SK-MEL-5 (cell line): ENCODE results near the gene PKD2. TPM values are rescaled to one million over a fixed set of nuclear protein-coding genes. Genes with fewer than 3 reads are reported as not detected.

Source experiments
- DNase-seq: peaks from one replicate; pipeline ENCODE4 v3.0.0-alpha.2; 2016; ENCODE audit warnings: low read depth, low spot score
- in situ Hi-C: cut with HindIII; loops from 2 replicates; pipeline ENCODE4 v1.10.0; 2016; ENCODE audit warnings: low sequenced_read_pairs, high pct_unique_total_duplicates, low pct_unique_long_range_greater_than_20kb
- total RNA-seq: library from RNA; depleted of rRNA; stranded (reverse); fragments of >200 nt; shearing (Covaris generic); gene quantifications from 2 replicates; pipeline ENCODE4 v1.2.3, GENCODE V29; 2014

PKD2 gene
- total RNA-seq, 1 experiment from 2014 or later, result 33.0 TPM

GRCh38 chr4:88040707-88041106 lies 33.3 kb downstream of the PKD2 start:
- DNase-seq, result no peak
- in situ Hi-C loops, result loop anchor here (25.0 kb wide), 1 partner anchor 472 kb away; the partner anchor contains the start of gene PYURF

GRCh38 chr4:88041626-88042025 lies 34.2 kb downstream of the PKD2 start:
- in situ Hi-C loops, result loop anchor here (25.0 kb wide), 1 partner anchor 471 kb away; the partner anchor contains the start of gene PYURF
- no peak for DNase-seq

DNA sequence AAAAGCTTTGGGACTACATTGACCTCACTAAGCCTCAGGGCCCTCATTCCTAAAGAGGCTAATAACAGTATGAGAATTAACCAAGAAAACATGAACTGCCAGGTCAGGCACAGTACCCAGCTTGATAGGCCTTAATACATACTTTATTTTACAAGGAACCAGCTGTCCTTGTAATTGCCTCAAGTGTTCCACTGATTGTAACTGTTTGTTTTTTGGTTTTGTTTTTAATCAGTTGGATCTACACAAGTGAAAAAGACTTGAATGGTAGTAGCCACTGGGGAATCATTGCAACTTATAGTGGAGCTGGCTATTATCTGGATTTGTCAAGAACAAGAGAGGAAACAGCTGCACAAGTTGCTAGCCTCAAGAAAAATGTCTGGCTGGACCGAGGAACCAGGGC lies 35.6 kb downstream of the PKD2 start:
- no peak for DNase-seq
- in situ Hi-C loops, result loop anchor here (25.0 kb wide), 1 partner anchor 469 kb away; the partner anchor contains the start of gene PYURF

DNA sequence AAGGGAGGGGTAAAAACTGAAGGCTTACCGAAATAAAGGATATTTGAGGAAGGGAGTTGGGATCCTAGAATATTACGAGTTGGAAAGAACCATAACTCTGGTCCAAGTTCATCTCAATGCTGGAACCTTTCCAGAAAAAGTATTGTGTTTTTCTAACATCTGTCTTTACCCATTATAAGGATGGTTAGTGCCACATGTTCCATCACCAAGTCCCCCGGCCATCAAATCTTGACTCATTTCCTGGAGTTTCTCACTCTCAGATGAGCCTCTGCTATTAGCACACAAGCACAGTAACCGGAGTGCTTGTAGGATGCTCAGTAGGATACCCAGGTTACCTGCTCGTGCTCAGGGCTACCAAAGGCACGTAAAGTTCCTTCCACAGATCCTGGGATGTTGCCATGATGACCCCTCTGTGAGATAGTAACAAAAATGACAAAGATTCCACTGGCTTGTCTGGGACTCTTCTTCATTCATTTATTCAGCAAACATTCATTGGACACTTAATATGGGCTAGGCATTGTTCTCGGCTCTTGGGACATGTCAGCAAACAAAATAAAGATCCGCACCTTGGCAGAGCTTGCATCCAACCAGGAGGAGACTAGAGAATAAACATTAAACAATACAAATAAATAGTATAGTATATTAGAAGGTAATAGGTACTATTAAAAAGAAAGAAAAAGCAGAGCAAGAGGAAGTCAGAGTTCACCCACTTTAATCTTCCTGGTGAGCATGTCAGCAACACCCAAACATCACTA lies 36.3 kb downstream of the PKD2 start:
- in situ Hi-C loops, result loop anchor here (25.0 kb wide), 1 partner anchor 469 kb away; the partner anchor contains the start of gene PYURF
- no peak for DNase-seq

- in situ Hi-C loops, result loop anchor here (25.0 kb wide), 1 partner anchor 467 kb away; the partner anchor contains the start of gene PYURF
- DNase-seq, result no peak
These were observed 37.6 kb downstream of the PKD2 start for GRCh38 chr4:88045021-88045420.

DNA sequence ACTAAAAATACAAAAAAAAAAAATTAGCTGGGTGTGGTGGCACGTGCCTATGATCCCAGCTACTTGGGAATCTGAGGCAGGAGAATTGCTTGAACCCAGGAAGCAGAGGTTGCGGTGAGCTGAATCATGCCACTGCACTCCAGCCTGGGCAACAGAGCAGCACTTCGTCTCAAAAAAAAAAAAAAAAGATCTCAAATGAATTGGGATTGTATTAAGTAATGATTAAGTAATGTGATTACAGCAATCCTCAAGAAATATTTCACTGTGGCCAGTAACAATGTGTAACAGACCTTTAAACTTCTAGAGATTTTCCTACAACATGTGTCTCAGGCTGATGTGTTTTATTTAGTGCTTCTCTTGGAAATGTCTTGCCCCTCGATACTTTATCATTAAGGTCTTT lies 46.8 kb downstream of the PKD2 start:
- no peak for DNase-seq
- in situ Hi-C loops, result no loop called here

DNA sequence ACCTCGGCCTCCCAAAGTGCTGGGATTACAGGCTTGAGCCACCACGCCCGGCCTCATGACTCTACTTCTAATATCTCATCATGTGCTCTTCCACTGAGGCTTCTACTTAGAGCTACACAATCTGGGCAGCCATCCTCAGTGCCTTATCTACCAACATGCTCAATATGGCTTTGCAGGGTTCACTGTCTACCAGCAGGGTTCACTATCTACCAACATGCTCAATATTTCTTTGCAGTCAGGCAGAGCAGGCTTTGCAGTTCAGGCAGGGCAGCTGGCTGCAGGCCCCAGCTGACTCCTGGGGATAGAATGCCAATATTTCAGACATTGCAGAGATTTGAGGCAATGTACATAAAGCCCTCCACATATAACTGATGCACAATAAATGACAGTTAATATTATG lies 47.5 kb downstream of the PKD2 start:
- in situ Hi-C loops, result no loop called here

GRCh38 chr4:88058295-88058694 lies 50.9 kb downstream of the PKD2 start:
- no peak for DNase-seq
- in situ Hi-C loops, result no loop called here

More for the DNA sequence above, 47.5 kb downstream of the PKD2 start:
- DNase-seq, result peak; percentile 83

DNA sequence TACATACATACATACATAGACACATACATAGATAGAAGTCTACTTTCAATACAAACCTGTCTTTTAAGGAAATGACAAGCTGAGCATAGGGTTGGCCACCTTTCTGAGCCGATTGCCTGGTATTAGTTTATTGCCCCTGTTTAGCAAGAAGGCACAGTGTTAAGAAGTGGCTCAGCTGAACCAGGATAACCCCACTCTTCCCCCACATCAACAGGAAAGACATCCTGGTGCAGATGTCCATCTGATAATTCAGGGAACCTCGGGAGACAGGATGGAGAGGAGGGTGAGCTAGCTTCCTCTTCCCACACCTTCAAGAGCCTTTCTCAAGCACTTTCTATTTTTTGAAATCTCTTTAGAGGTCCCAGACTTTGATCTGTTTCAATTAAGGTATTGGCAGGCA lies 52.3 kb downstream of the PKD2 start:
- in situ Hi-C loops, result no loop called here
- no peak for DNase-seq

- in situ Hi-C loops, result no loop called here
- no peak for DNase-seq
These were observed 53.0 kb downstream of the PKD2 start for GRCh38 chr4:88060431-88060830.

DNA sequence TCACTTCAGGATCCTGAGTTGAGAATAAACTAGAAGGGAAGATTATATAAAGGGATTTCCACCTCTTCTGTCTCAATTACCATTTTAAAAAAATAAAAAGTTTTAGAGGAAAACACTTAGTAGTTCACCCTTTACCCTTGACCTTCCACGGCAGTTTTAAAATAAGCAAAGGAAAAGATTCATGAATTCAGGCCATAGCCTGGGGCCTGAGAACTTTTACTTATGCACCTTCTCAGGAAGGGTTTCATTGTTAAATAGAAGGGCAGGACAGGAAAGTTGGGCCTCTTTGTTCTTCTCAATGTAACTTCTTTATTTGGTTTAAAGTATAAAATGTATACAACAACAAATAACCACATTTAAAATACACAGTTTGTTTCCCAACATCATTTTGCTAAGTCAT lies 54.9 kb downstream of the PKD2 start:
- no peak for DNase-seq
- in situ Hi-C loops, result no loop called here

DNA sequence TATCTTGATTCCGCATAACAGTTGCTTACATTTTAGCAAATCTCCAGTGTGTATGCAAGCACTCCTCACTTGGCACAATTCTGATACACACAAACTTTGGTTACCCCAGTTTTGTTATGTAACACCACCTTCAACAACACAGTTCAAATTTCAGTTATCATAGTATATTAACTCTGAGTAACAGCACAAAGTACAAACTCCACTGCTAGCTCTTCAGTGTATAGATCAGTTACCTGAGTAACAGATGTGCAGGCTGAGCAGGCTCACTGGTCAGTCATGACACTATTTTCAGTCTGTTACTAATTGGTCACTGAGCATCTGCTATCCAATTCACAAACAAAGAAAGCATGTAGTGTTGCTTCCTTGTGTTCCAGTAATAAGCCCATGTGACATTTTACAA lies 55.4 kb downstream of the PKD2 start:
- in situ Hi-C loops, result no loop called here
- DNase-seq, result no peak

- in situ Hi-C loops, result no loop called here
- no peak for DNase-seq
These were observed 56.3 kb downstream of the PKD2 start for GRCh38 chr4:88063634-88064296.

DNA sequence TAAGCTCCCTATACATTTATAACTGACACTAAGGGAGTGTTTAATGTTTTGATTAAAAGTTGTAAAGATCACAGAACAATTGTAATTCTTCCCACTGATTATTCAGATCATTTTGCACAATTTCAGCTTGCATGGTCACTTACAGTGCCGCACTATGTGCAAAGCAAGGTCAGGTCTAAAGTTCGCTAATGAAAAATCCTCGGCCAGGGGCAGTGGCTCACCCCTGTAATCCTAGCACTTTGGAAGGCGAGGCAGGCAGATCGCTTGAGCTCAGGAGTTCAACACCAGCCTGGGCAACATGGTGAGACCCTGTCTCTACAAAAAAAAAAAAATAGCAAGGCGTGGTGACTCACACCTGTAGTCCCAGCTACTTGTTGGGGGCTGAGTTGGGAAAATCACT lies 57.0 kb downstream of the PKD2 start:
- in situ Hi-C loops, result no loop called here
- no peak for DNase-seq

- DNase-seq, result no peak
- in situ Hi-C loops, result no loop called here
These were observed 62.6 kb downstream of the PKD2 start for GRCh38 chr4:88070031-88070430.

GRCh38 chr4:88075336-88075735 lies 67.9 kb downstream of the PKD2 start:
- no peak for DNase-seq
- in situ Hi-C loops, result no loop called here

DNA sequence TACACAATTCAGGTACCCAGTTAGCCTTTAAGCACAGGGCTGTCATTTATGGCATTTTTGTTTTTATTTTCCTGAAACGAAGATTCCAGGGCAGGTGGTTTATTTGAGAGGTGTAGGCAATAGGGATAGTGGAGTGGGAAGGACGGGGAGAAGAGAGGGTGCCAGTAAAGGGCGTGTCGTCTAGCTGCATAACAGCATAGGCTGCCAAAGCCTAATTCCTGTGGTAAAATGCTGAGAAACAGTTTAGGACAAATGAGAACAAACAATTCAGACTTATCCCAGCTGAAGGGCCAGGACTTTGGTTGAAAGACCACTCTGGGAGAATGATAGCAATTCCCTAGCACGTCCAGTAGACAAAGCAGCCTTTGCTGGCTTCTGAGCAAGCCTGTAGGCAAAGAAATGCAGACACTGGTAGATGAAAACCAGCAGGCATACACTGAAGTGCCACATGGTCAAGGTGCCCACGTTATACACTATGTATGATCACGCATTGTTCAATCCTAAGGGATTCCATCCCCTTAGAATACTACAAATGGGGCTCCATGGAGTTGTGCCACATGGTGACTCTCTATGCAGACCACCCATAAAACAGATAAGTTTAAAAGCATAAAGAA lies 70.6 kb downstream of the PKD2 start:
- in situ Hi-C loops, result no loop called here
- DNase-seq, result no peak

DNA sequence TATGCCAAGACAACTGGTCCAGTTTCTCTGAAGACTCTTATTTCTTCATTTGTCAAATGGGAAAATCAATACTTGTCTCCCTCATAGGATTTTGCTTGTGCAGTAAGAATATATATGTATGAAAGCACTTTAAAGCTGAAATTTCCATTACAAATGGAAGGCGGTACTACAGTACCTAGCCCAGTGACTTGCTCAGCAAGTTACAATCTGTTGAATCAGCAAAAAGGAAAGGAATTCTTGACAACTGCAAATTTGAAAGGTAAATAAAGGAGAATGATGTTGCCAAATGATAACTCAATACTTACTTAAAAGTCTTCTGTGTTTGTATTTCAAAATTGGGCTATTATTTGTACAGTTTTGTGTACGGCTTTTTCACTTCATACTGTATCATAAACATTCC lies 71.1 kb downstream of the PKD2 start:
- no peak for DNase-seq
- in situ Hi-C loops, result no loop called here
